HepG2 (cell line): ENCODE data around the gene DUS1L. TPM values are rescaled to one million over a fixed set of nuclear protein-coding genes. Genes with fewer than 3 reads are reported as not detected.

ENCODE experiments used
- AGO2 ChIP-seq: fragments of 200-400 bp; formaldehyde crosslinking; optimal IDR thresholded peaks from 2 replicates; pipeline ENCODE3; 2017; ENCODE audit warnings: mild to moderate bottlenecking, low read depth, low read length, moderate library complexity
- MIER3 ChIP-seq: IDR thresholded peaks from 2 replicates; pipeline ENCODE4 v1.6.1; 2016; ENCODE audit warnings: missing compliant biosample characterization, borderline replicate concordance
- SAP130 ChIP-seq: IDR thresholded peaks from 2 replicates; pipeline ENCODE4 v1.6.1; 2016; ENCODE audit warnings: low read depth
- ZNF121 ChIP-seq: sonication (generic); formaldehyde crosslinking; IDR thresholded peaks from 2 replicates; pipeline ENCODE4 v1.5.0; 2020; ENCODE audit warnings: mild to moderate bottlenecking, missing genetic modification reagents
- ZNF75D ChIP-seq: sonication (generic); formaldehyde crosslinking; IDR thresholded peaks from 2 replicates; pipeline ENCODE4 v1.8.1; 2023; ENCODE audit warnings: missing genetic modification reagents, mild to moderate bottlenecking, borderline replicate concordance
- ZNF891 ChIP-seq: sonication (generic); formaldehyde crosslinking; IDR thresholded peaks from 2 replicates; pipeline ENCODE4 v1.5.0; 2020; ENCODE audit warnings: mild to moderate bottlenecking, missing genetic modification reagents
- polyA plus RNA-seq, 8 experiments: library from polyadenylated mRNA; depleted of rRNA in 3 of 8; stranded (reverse) in 7 of 8; unstranded in 1 of 8; fragments of >200 nt; fragmentation: Illumina TruSeq in 4 of 8; extraction: Trizol in 4 of 8; gene quantifications; 2 replicates each; pipeline versions ENCODE4 v1.2.1 to v1.2.3, GENCODE V29; 2011 to 2016; ENCODE audit warnings: low read depth in 4 of 8, missing spikeins in 1 of 8, mixed read lengths in 1 of 8; ENCODE audit not compliant: insufficient read depth in 1 of 8
- total RNA-seq, 5 experiments: library from RNA; depleted of rRNA; stranded (reverse); fragments of >200 nt; fragmentation: Illumina TruSeq; extraction: Trizol; gene quantifications; 2 replicates each; pipeline ENCODE4 v1.2.3, GENCODE V29; 2016; ENCODE audit warnings: low read depth in 1 of 5
- TF ChIP-seq, protein P1 (sequence below): sonication (generic); formaldehyde crosslinking; IDR thresholded peaks from 2 replicates; pipeline ENCODE4 v1.5.1; 2020; ENCODE audit warnings: mild to moderate bottlenecking, missing genetic modification reagents, moderate library complexity

Gene DUS1L
- total and polyA plus RNA-seq, 2 of the 13 experiments (the other 11 are each of a cell fraction or from before 2014, with no cell fraction given), result 81.0 to 109 TPM

DNA sequence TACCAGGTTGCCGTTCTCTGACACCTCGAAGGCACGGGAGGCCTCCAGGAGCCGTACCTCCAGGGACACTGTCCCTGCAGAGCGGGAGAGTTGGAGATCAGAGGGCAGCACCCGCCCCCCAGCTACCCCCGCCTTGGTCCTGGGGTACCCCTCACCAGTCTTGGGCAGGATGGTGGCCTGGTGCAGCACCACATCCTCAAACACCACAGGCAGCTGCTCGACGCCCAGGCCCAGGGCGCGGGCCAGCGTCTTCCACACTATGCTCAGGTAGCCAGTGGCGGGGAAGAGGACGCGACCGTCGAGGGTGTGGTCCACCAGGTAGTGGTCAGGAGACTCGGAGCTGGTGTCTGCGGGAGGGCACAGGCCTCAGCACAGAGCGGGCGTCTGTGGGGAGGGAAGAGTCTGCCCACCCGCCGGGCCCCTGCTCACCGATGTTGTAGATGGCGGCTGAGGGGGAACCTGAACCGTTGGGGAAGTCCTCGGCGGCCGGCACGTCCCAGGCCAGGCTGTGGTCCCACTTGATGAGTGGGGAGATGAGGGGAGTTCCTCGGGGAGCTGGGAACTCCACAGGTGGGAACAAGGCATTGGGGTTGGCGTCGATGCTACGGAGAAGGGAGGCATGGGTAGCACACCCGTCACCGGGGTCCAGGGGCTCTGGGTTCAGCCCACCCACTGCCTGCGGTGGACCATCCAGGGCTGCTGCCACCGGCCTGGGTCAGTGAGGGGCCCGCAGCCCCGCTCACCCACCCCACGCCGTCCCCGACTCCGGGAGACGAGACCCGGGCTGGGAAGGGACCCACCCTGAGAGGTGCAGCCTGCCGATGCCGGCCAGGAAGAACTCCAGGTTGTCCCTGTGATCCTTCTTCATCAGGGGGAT lies 22.6 kb upstream of the DUS1L start (continued):
- TF ChIP-seq, protein P1, sequence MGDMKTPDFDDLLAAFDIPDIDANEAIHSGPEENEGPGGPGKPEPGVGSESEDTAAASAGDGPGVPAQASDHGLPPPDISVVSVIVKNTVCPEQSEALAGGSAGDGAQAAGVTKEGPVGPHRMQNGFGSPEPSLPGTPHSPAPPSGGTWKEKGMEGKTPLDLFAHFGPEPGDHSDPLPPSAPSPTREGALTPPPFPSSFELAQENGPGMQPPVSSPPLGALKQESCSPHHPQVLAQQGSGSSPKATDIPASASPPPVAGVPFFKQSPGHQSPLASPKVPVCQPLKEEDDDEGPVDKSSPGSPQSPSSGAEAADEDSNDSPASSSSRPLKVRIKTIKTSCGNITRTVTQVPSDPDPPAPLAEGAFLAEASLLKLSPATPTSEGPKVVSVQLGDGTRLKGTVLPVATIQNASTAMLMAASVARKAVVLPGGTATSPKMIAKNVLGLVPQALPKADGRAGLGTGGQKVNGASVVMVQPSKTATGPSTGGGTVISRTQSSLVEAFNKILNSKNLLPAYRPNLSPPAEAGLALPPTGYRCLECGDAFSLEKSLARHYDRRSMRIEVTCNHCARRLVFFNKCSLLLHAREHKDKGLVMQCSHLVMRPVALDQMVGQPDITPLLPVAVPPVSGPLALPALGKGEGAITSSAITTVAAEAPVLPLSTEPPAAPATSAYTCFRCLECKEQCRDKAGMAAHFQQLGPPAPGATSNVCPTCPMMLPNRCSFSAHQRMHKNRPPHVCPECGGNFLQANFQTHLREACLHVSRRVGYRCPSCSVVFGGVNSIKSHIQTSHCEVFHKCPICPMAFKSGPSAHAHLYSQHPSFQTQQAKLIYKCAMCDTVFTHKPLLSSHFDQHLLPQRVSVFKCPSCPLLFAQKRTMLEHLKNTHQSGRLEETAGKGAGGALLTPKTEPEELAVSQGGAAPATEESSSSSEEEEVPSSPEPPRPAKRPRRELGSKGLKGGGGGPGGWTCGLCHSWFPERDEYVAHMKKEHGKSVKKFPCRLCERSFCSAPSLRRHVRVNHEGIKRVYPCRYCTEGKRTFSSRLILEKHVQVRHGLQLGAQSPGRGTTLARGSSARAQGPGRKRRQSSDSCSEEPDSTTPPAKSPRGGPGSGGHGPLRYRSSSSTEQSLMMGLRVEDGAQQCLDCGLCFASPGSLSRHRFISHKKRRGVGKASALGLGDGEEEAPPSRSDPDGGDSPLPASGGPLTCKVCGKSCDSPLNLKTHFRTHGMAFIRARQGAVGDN (CRISPR knock-in tag), result peak; percentile 15; the same call in 1 of the 2 replicates
- TF ChIP-seq ZNF75D (CRISPR knock-in tag) (no peak), AGO2 (peak; percentile 60), SAP130 (CRISPR knock-in tag) (no peak), ZNF891 (CRISPR knock-in tag) (no peak), MIER3 (no peak), ZNF121 (no peak)
